ENCODE results near the gene PIPOX.
A peak's percentile ranks its signal among the peaks of the same experiment; 100 is the strongest.

Gene PIPOX

GRCh38 chr17:29024316-29024952 lies 18.5 kb upstream of the PIPOX start:
- no peak overlapping the region for H3K27ac ChIP-seq
- H3K4me3 ChIP-seq = no peak overlapping the region
- no peaks in the 10 kb centered on the region for H3K9me3 ChIP-seq (ENCODE audit: low read depth, low read length)
- no peak overlapping the region for H3K9ac ChIP-seq (ENCODE audit: insufficient read length)
- TF ChIP-seq FOXP2 (optimal IDR thresholded peaks at IDR 0.05; ENCODE audit: control extremely low read depth, extremely low read length, insufficient read depth) (no peak), POLR2AphosphoS5 (IDR thresholded peaks at IDR 0.05; ENCODE audit: borderline replicate concordance, low read depth, low read length) (no peak)
- DNase-seq (ENCODE audit: low read depth, low spot score) = no peak
- no peaks in the 10 kb centered on the region for H3K36me3 ChIP-seq (ENCODE audit: insufficient read depth, low read length)

GRCh38 chr17:29031488-29031887 lies 11.5 kb upstream of the PIPOX start:
- no peak overlapping the region for H3K4me3 ChIP-seq
- no peak overlapping the region for H3K9ac ChIP-seq (ENCODE audit: insufficient read length)
- TF ChIP-seq POLR2AphosphoS5 (IDR thresholded peaks at IDR 0.05; ENCODE audit: borderline replicate concordance, low read depth, low read length) (no peak), FOXP2 (optimal IDR thresholded peaks at IDR 0.05; ENCODE audit: control extremely low read depth, extremely low read length, insufficient read depth) (no peak), EZH2 (IDR thresholded peaks at IDR 0.05) (no peak)
- no peaks in the 10 kb centered on the region for H3K9me3 ChIP-seq (ENCODE audit: low read depth, low read length)
- H3K36me3 ChIP-seq (ENCODE audit: insufficient read depth, low read length) = no peaks in the 10 kb centered on the region
- no peak for DNase-seq (ENCODE audit: low read depth, low spot score)
- H3K27ac ChIP-seq = no peak overlapping the region

- Histone ChIP-seq H3K36me3 (ENCODE audit: insufficient read depth, low read length) (no peaks in the 10 kb centered on the region), H3K9me3 (ENCODE audit: low read depth, low read length) (no peaks in the 10 kb centered on the region), H3K27ac (peak overlapping the region; percentile 27; the same call in 1 of the 2 replicates), H3K4me3 (peak overlapping the region; percentile 44), H3K9ac (ENCODE audit: insufficient read length) (no peak overlapping the region)
- no peak for DNase-seq (ENCODE audit: low read depth, low spot score)
- TF ChIP-seq POLR2AphosphoS5 (IDR thresholded peaks at IDR 0.05; ENCODE audit: borderline replicate concordance, low read depth, low read length) (no peak), EZH2 (IDR thresholded peaks at IDR 0.05) (no peak), FOXP2 (optimal IDR thresholded peaks at IDR 0.05; ENCODE audit: control extremely low read depth, extremely low read length, insufficient read depth) (no peak)
Measured at GRCh38 chr17:29032013-29032856, 10.7 kb upstream of the PIPOX start.

DNA sequence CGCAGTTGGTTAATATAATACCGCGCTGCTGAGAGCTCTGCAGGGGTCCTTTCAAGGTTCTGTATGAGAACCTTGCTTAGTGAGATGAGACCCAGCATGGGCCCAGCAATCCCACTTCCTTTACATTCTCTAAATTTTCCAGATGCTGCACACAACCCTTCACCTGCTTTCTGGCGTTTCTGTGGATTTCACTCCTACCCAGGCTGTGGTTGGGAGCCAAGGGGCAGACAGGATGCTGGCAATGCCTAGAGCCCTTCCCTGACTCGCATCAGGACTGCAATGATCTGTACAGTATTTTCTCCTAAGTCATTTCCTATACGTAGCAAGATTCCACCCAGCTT lies 10.1 kb upstream of the PIPOX start:
- DNase-seq (ENCODE audit: low read depth, low spot score) = peak; percentile 40
- peak overlapping the region; percentile 27; the same call in 1 of the 2 replicates for H3K27ac ChIP-seq
- H3K9me3 ChIP-seq (ENCODE audit: low read depth, low read length) = no peaks in the 10 kb centered on the region
- no peaks in the 10 kb centered on the region for H3K36me3 ChIP-seq (ENCODE audit: insufficient read depth, low read length)
- H3K9ac ChIP-seq (ENCODE audit: insufficient read length) = no peak overlapping the region
- no peak for TF ChIP-seq POLR2AphosphoS5 (IDR thresholded peaks at IDR 0.05; ENCODE audit: borderline replicate concordance, low read depth, low read length)
- TF ChIP-seq EZH2 (IDR thresholded peaks at IDR 0.05) = no peak
- no peak for TF ChIP-seq FOXP2 (optimal IDR thresholded peaks at IDR 0.05; ENCODE audit: control extremely low read depth, extremely low read length, insufficient read depth)
- peak overlapping the region; percentile 44 for H3K4me3 ChIP-seq

GRCh38 chr17:29034510-29034909 lies 8.4 kb upstream of the PIPOX start:
- H3K4me3 ChIP-seq = no peak overlapping the region
- no peaks in the 10 kb centered on the region for H3K36me3 ChIP-seq (ENCODE audit: insufficient read depth, low read length)
- TF ChIP-seq FOXP2 (optimal IDR thresholded peaks at IDR 0.05; ENCODE audit: control extremely low read depth, extremely low read length, insufficient read depth) = no peak
- TF ChIP-seq POLR2AphosphoS5 (IDR thresholded peaks at IDR 0.05; ENCODE audit: borderline replicate concordance, low read depth, low read length) = no peak
- TF ChIP-seq EZH2 (IDR thresholded peaks at IDR 0.05) = no peak
- H3K9ac ChIP-seq (ENCODE audit: insufficient read length) = no peak overlapping the region
- no peaks in the 10 kb centered on the region for H3K9me3 ChIP-seq (ENCODE audit: low read depth, low read length)
- no peak for DNase-seq (ENCODE audit: low read depth, low spot score)
- no peak overlapping the region for H3K27ac ChIP-seq

DNA sequence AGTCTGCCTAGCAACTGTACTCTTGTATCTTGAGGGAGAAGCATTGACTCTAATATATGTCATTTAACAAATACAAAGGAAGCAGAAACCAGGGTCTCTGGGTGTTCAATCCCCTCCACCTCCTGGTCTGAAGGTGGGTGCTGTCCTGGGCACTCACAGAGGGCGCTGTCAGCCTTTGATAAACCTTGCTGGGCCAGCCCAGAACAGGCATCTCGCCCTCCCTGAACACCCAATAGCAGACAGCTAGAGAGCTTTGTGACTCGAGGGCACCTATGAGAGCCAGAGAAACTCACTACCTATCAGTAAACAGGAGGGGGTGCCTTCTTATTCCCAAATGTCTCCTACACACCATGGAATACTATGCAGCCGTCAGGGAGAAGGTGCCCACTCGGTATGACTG lies 6.4 kb upstream of the PIPOX start:
- TF ChIP-seq EZH2 (IDR thresholded peaks at IDR 0.05) = no peak
- no peak for TF ChIP-seq POLR2AphosphoS5 (IDR thresholded peaks at IDR 0.05; ENCODE audit: borderline replicate concordance, low read depth, low read length)
- no peak for TF ChIP-seq FOXP2 (optimal IDR thresholded peaks at IDR 0.05; ENCODE audit: control extremely low read depth, extremely low read length, insufficient read depth)
- no peak for DNase-seq (ENCODE audit: low read depth, low spot score)
- Histone ChIP-seq H3K4me3 (no peak overlapping the region), H3K9me3 (ENCODE audit: low read depth, low read length) (no peaks in the 10 kb centered on the region), H3K9ac (ENCODE audit: insufficient read length) (no peak overlapping the region), H3K27ac (no peak overlapping the region), H3K36me3 (ENCODE audit: insufficient read depth, low read length) (no peaks in the 10 kb centered on the region)

DNA sequence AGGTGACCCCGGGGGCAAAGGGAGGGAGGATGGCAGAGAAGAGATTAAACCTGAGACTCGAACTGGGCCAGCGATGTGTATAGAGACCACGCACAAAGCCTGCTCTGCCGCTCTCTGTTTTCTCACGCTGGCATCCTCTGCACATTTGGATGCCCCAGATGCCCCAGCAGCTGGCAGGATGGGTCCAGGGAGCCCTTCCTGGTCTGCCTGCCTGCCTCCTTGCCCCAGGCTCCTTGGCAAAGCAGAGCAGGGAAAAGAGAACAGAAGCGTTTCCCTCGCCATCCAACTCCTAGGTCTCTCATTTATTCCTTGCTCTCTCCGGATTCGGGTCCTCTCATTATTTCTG lies 5.2 kb upstream of the PIPOX start:
- Histone ChIP-seq H3K36me3 (ENCODE audit: insufficient read depth, low read length) (no peaks in the 10 kb centered on the region), H3K9me3 (ENCODE audit: low read depth, low read length) (no peaks in the 10 kb centered on the region), H3K27ac (no peak overlapping the region), H3K9ac (ENCODE audit: insufficient read length) (no peak overlapping the region), H3K4me3 (no peak overlapping the region)
- TF ChIP-seq FOXP2 (optimal IDR thresholded peaks at IDR 0.05; ENCODE audit: control extremely low read depth, extremely low read length, insufficient read depth) (no peak), POLR2AphosphoS5 (IDR thresholded peaks at IDR 0.05; ENCODE audit: borderline replicate concordance, low read depth, low read length) (no peak), EZH2 (IDR thresholded peaks at IDR 0.05) (no peak)
- no peak for DNase-seq (ENCODE audit: low read depth, low spot score)

GRCh38 chr17:29038085-29038795 lies 4.7 kb upstream of the PIPOX start:
- DNase-seq (ENCODE audit: low read depth, low spot score) = peak; percentile 76
- Histone ChIP-seq H3K27ac (peak overlapping the region; percentile 37), H3K4me3 (peak overlapping the region; percentile 59), H3K9ac (ENCODE audit: insufficient read length) (peak overlapping the region; percentile 5), H3K36me3 (ENCODE audit: insufficient read depth, low read length) (no peaks in the 10 kb centered on the region), H3K9me3 (ENCODE audit: low read depth, low read length) (no peaks in the 10 kb centered on the region)
- peak; percentile 24; the same call in 1 of the 2 replicates for TF ChIP-seq POLR2AphosphoS5 (IDR thresholded peaks at IDR 0.05; ENCODE audit: borderline replicate concordance, low read depth, low read length)
- TF ChIP-seq EZH2 (IDR thresholded peaks at IDR 0.05) = no peak

Measured in SK-N-MC (cell line).